GM23248 (cell line): ENCODE measurements around the gene SETBP1.

Source experiments
- EZH2 ChIP-seq: fragments of 200-600 bp; sonication (generic); IDR thresholded peaks from 2 replicates; pipeline ENCODE4 v1.6.1; 2018; ENCODE audit warnings: antibody characterized with exemption, mild to moderate bottlenecking; ENCODE audit not compliant: insufficient read depth, poor library complexity, severe bottlenecking
- EZH2phosphoT487 ChIP-seq: fragments of 200-600 bp; sonication (generic); IDR thresholded peaks from 2 replicates; pipeline ENCODE4 v1.6.1; 2018; ENCODE audit warnings: antibody characterized with exemption, moderate library complexity, mild to moderate bottlenecking, low read depth; ENCODE audit not compliant: insufficient read depth

- TF ChIP-seq EZH2, result no peak
- TF ChIP-seq EZH2phosphoT487, result no peak
These were observed 46.6 kb downstream of the SETBP1 start for GRCh38 chr18:44727291-44727690.
